ENCODE measurements around the gene PFKL. TPM values are rescaled to one million over a fixed set of nuclear protein-coding genes. Genes with fewer than 3 reads are reported as not detected.

The PFKL gene
- polyA plus RNA-seq, 2 of the 4 experiments (the other 2 are of a cell fraction), result 23.2 to 38.7 TPM

DNA sequence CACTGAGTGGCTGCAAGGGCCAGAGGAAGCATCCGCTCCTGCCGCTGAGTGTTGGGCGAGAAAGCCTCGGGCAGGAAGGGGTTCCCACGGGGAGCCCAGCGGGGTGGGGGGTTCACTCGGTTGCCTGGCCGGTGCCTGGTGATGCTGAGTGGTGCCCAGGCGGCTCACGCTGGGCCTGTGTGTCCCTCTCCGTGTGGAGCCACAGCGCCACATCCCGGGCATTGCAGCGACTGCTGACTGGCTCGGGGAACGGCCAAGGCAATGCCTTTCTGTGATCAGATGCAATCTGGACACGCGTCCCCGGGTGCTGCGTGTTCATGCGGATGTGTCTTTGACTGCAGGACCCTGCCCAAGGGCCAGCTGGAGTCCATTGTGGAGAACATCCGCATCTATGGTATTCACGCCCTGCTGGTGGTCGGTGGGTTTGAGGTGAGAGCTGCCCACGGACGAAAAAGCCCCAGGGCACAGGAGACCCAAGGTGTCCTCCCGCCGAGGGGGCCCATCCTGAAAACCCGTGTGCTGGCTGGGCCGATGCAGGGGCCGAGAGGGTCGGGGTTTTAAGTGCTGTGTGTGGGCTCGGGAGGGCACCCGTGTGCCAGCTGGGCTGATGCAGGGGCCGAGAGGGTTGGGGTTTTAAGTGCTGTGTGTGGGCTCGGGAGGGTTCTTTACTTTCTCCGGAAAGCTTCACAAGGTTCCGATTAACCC lies 22.9 kb downstream of the PFKL start (continued):
- TF ChIP-seq, protein P1, sequence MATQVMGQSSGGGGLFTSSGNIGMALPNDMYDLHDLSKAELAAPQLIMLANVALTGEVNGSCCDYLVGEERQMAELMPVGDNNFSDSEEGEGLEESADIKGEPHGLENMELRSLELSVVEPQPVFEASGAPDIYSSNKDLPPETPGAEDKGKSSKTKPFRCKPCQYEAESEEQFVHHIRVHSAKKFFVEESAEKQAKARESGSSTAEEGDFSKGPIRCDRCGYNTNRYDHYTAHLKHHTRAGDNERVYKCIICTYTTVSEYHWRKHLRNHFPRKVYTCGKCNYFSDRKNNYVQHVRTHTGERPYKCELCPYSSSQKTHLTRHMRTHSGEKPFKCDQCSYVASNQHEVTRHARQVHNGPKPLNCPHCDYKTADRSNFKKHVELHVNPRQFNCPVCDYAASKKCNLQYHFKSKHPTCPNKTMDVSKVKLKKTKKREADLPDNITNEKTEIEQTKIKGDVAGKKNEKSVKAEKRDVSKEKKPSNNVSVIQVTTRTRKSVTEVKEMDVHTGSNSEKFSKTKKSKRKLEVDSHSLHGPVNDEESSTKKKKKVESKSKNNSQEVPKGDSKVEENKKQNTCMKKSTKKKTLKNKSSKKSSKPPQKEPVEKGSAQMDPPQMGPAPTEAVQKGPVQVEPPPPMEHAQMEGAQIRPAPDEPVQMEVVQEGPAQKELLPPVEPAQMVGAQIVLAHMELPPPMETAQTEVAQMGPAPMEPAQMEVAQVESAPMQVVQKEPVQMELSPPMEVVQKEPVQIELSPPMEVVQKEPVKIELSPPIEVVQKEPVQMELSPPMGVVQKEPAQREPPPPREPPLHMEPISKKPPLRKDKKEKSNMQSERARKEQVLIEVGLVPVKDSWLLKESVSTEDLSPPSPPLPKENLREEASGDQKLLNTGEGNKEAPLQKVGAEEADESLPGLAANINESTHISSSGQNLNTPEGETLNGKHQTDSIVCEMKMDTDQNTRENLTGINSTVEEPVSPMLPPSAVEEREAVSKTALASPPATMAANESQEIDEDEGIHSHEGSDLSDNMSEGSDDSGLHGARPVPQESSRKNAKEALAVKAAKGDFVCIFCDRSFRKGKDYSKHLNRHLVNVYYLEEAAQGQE (IDR thresholded peaks at IDR 0.05), result no peak
- TF ChIP-seq, protein P2, sequence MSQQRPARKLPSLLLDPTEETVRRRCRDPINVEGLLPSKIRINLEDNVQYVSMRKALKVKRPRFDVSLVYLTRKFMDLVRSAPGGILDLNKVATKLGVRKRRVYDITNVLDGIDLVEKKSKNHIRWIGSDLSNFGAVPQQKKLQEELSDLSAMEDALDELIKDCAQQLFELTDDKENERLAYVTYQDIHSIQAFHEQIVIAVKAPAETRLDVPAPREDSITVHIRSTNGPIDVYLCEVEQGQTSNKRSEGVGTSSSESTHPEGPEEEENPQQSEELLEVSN (IDR thresholded peaks at IDR 0.05; ENCODE audit: borderline replicate concordance, low read depth), result no peak
- TF ChIP-seq HOXB5 (CRISPR knock-in tag; IDR thresholded peaks at IDR 0.05) (no peak), SREBF2 (IDR thresholded peaks at IDR 0.05) (no peak), JUNB (IDR thresholded peaks at IDR 0.05) (no peak), MYC (IDR thresholded peaks at IDR 0.05; ENCODE audit: borderline replicate concordance, low read length) (no peak), ZNF302 (CRISPR knock-in tag; IDR thresholded peaks at IDR 0.05) (no peak)
- TF ChIP-seq, protein P3, sequence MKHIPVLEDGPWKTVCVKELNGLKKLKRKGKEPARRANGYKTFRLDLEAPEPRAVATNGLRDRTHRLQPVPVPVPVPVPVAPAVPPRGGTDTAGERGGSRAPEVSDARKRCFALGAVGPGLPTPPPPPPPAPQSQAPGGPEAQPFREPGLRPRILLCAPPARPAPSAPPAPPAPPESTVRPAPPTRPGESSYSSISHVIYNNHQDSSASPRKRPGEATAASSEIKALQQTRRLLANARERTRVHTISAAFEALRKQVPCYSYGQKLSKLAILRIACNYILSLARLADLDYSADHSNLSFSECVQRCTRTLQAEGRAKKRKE (CRISPR knock-in tag; IDR thresholded peaks at IDR 0.05; ENCODE audit: low read depth), result no peak

DNA sequence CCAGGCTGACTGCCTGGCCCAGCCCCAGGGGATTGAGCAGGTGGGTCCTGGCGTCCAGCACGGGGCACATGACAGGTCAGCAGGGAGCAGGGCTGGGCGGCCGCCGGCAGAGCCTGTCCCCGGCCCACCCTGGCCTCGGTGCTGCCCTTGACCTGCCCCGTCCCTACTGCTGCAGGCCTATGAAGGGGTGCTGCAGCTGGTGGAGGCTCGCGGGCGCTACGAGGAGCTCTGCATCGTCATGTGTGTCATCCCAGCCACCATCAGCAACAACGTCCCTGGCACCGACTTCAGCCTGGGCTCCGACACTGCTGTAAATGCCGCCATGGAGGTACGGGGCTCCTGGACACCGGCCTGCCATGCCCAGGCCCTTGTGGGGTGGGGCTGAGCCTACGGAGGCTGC lies 23.7 kb downstream of the PFKL start:
- CTCF ChIA-PET, result interaction anchor here (0.6 kb wide), 1 partner anchor 354 kb away, joined by 3 read pairs; no protein-coding TSS in a partner anchor
- ATAC-seq, result no peak
- H3K27ac ChIP-seq, result no peak overlapping the region
- POLR2A ChIA-PET, result no interaction called here
- no peak overlapping the region for H3K4me3 ChIP-seq
- H3K4me1 ChIP-seq, result no peaks in the 10 kb centered on the region
- H3K9me3 ChIP-seq, result no peaks in the 10 kb centered on the region
- TF ChIP-seq CHD2 (IDR thresholded peaks at IDR 0.05; ENCODE audit: low read length, partially characterized antibody) (no peak), NR3C1 (IDR thresholded peaks at IDR 0.05) (no peak), CEBPB (IDR thresholded peaks at IDR 0.05) (no peak), KDM5A (IDR thresholded peaks at IDR 0.05) (no peak), RCOR1 (IDR thresholded peaks at IDR 0.05; ENCODE audit: low read depth, low read length) (no peak), MYC (IDR thresholded peaks at IDR 0.05; ENCODE audit: borderline replicate concordance, low read length) (no peak), GATA3 (IDR thresholded peaks at IDR 0.05; ENCODE audit: borderline replicate concordance) (no peak), ZFP36 (IDR thresholded peaks at IDR 0.05; ENCODE audit: borderline replicate concordance, partially characterized antibody) (no peak), ZSCAN20 (CRISPR knock-in tag; IDR thresholded peaks at IDR 0.05) (no peak), POLR2A (IDR thresholded peaks at IDR 0.05; ENCODE audit: low read length) (no peak), PHF8 (IDR thresholded peaks at IDR 0.05; ENCODE audit: borderline replicate concordance, low read depth) (no peak), CBX8 (IDR thresholded peaks at IDR 0.05) (no peak), RAD21 (conservative IDR thresholded peaks at IDR 0.05 in 1 of 2, IDR thresholded peaks at IDR 0.05 in 1 of 2) (no peak)
- TF ChIP-seq, protein P4, sequence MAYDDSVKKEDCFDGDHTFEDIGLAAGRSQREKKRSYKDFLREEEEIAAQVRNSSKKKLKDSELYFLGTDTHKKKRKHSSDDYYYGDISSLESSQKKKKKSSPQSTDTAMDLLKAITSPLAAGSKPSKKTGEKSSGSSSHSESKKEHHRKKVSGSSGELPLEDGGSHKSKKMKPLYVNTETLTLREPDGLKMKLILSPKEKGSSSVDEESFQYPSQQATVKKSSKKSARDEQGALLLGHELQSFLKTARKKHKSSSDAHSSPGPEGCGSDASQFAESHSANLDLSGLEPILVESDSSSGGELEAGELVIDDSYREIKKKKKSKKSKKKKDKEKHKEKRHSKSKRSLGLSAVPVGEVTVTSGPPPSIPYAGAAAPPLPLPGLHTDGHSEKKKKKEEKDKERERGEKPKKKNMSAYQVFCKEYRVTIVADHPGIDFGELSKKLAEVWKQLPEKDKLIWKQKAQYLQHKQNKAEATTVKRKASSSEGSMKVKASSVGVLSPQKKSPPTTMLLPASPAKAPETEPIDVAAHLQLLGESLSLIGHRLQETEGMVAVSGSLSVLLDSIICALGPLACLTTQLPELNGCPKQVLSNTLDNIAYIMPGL (CRISPR knock-in tag; IDR thresholded peaks at IDR 0.05; ENCODE audit: borderline replicate concordance), result no peak
- WGBS (ENCODE audit: missing lambda C conversion rate), result 100% methylated on average over 3 of the region's 20 CpGs
- H3K4me2 ChIP-seq, result no peak overlapping the region
- DNase-seq (ENCODE audit: low read depth in 1 of 2, low spot score in 1 of 2), result no peak
- FAIRE-seq, result no peak
